Hepatic stellate cell (primary cell): ENCODE results near the gene AKAP8.
"Not testable (repeated sequence)": the region's sequence is repeated elsewhere in the genome, so short reads cannot be mapped to it uniquely, and the experiment has no call there.

ENCODE experiments used
- DNase-seq: peaks from one replicate; pipeline ENCODE4 v3.0.0; 2011; ENCODE audit warnings: low spot score

Gene AKAP8

DNA sequence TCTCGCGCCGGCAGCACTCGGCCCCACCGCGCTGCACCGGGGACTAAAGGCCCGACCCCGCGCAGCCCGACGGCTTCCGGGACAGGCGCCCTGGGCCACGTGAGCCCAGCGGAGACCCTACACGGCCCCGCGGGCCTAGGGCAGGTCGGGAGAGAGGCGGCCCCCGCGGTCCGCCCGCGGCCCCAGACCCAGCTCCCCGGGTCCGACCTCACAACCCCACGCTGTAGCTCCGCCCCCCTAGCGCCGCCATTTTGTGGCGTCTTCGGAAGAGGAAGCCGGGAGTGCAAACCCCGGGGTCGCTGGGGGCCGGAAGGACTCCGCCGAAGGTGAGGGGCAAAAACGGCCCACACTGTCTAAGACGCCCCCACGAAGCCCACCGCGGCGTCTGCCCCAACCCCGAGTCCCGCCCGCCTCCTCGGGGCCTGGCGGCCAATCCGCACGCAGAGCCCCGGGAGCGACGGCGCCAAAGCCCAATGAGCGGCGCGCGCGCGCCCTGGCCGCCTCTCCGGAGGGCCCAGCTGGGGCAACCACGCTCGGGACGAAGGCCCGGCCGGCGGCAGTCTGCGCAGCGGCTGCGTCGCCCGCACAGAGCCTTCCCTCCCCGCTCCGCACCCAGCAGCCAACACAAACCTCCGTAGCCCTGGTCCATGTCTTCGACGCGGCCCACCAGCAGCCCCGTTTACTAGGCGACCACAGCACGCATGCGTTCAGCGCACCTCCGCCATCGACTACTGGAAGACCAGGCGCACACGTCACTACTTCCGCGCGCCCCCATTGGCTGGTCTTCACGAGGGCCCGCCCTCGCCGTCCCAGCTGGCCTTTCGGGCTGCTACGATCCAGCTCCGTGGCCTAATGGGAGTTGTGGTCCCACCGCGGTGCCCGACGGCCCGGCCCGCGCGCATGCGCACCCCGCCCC, at the start of gene AKAP8:
Gene AKAP8 (minus strand): TSS at position 705 of the 916 bp plus-strand sequence. CDS start 56 bp downstream, at position 649.
- DNase-seq, result peak; percentile 100

DNA sequence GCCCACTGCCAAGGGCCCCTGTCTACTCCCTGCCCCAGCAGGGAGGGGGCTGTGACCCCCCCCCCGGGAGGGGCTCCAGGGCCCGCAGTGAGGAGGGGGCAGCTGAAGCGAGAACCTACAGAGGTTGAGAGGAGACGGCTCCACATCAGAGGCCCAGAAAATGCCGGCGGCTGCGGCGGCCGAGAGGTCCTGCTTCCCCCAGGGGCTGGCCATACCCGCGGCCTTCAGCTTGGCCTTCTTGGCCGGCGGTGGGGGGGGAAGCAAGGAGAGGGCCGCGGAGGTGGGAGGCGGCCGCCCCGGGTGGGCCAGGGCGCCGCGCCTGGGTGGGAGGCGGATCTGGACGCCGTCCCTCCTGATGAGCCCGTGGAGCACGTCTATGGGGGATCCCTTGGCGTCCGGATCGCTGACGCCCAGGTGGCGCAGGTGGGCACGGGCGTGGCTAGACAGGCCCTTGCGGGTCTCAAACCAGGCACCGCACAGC, 48.4 kb upstream of the AKAP8 start:
- no peak for DNase-seq

DNA sequence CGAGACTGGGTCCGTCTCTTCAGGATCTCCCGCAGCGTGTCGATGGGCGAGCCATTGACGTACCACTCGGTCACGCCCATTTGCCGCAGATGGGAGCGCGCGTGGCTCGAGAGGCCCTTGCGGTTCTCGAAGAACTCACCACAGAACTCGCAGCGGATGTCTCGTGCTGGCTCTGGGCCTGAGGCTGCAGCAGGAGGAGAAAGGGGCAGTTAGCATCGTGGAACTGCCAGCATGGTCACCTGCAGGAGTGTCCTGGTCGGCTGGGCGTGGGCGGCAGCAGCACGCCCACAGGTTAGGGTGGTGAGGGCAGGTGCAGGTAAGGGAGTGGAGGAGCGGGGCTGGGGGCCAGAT, 47.7 kb upstream of the AKAP8 start:
- no peak for DNase-seq

DNA sequence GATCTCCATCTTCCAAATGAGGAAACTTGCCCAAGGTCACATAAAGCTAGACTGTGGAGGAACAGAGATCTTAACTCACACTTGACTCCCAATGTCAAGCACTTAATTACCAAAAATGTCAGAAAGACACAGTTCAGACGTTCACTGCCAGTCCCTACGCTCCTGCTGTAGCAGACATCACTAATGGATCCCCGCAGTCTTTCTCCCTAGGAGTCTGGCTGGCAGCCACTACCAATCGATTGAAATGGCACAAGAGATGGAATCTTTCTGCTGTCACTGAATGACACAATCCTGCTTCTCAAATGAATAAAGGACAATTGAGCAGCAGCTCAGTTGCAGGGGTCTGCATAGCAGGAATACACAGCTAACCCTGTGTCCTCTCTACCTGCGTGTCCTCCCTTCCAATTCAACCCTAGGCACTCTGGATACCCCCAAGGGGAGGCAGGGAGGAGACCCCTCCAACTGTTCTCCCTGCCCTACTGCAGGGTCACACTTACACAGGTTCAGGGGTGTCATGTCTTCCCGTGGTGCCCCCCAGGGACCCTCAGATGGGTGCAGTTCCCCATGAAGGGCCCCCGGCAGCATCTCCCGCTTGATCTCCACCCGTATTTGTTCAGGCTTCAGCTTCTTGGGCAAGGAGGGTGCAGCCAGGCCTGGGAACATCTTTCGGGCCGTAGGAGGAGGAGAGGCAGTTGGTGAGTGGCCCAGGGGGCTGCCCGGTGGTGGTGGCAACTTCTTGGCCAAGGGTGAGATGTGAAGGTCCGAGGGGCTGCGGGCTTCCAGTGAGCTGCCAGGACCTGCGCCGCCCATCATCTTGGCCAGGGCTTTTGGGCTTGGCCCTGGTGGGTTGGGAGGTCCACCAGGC, 47.1 kb upstream of the AKAP8 start:
- no peak for DNase-seq

DNA sequence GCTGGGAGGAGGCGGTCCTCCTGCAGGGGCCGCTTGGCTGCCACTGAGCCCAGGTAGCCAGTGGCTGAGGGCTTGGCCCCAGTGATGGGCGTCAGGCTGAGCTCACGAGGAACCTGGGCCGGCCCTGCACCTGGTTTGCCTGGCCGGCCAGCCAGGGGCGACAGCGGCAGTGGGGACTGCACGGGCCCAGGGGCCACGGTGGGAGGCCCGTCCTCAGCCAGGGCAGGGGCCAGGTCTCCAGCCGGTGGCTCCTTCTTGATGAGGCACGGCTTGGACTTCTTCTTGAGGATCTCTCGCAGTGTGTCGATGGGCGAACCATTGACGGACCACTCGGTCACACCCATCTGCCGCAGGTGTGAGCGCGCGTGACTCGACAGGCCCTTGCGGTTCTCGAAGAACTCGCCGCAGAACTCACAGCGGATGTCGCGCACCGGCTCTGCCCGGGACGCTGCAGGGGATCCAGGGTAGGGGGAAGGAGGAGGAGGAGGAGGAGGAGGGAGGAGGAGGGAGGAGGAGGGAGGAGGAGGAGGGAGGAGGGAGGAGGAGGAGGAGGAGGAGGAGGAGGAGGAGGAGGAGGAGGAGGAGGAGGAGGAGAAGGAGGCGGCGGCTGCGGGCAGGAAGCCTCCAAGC, 45.8 kb upstream of the AKAP8 start:
- DNase-seq, result no peak

DNA sequence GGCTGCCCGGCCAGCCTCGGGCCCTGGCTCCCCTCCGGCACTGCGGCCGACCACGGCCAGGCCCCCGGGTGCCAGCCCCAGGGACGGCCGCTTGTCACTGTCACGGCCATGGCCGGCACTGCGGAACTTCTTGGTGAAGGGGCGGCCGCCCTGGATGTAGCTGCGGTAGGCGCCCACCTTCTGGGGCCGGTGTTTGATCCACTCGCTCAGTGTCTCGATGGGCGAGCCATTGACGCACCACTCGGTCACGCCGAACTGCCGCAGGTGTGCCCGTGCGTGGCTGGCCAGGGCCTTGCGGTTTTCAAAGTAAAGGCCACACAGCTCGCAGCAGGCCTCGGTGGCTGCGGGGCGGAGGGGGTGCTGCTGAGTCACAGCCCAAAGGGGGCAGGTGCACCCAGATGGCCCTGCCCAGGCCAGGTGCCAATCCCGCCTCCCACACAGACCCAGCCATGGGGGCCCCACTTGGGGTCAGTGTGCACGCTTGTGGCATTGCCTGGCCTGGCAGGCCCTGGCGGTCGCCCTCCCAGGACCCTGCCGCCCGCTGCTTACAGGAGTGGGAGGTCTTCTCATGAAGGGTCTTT, 45.2 kb upstream of the AKAP8 start:
- no peak for DNase-seq

DNA sequence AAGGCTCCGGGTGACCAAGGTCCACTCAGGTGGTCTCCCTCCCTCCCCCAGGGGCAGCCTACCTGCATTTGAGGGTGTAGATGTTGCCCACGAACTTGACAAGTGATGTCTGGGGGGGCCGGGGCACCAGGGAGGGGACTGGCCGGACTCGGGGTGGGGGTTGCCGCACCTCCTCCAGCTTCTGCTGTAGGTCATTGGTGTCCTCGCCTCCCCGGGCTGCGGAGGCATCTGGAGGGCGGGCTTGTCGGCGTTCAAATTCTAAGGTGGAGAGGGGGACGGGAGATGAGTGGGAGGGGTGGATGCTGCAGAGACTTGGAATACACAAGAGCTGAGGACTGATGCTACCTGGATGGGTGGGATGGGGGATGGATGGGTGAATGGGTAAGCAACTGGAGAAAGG, 44.5 kb upstream of the AKAP8 start:
- no peak for DNase-seq

DNA sequence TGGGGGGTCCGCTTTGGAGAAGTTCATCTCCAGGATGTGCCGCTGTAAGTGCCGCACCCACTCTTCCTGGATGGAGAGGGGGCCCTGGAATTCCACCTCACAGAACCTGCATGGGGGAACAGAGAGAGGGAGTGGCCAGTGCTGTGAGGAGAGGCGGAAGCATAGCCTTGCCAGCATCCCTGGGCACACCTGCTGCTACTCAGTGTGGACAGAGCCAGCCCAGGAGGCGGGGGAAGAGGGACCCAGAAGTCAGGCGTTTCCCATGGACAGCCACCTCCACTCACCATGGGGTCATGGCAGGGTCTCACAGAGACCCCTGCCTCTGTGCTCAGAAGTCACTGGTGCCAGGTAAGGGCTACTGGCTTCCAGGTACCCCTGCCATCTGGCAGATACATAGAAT, 43.5 kb upstream of the AKAP8 start:
- DNase-seq, result no peak

DNA sequence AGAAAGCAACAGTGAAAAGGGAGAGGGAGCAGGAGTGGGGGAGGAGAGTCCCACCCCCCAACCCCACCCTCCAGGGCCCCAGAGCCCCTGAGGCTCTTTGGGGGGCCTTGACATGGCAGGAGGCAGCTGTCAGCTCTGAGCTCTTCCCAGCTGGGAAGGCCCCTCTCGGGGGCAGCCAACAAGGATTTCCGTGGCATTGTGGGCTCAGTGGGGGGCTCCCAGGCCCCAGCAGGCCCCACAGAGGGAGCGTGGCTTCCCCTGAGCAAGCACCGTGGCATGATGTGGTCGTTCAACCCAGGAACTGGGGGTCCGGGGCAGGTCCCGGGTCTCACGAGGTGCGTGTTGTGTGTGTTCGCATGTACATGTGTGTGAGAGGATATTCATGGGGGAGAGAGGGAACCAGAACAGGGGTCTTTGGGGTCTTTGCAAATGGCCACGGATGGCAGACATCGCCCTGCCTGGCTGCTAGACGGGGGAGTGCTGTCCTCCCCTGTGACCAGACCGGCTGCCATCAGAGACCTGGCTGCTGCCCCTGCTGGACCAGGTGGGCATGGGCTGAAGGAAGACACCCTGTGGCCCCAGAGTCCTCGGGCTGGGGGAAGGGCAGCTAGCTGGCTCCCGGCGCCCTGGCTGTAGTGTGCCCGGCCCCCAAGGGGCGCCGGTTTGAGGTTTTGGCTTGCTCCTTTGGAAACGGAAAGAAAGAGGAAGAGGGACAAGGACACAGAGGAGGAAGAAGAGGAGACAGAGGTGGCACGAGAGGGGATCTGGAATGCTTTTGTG, 42.9 kb upstream of the AKAP8 start:
- no peak for DNase-seq

DNA sequence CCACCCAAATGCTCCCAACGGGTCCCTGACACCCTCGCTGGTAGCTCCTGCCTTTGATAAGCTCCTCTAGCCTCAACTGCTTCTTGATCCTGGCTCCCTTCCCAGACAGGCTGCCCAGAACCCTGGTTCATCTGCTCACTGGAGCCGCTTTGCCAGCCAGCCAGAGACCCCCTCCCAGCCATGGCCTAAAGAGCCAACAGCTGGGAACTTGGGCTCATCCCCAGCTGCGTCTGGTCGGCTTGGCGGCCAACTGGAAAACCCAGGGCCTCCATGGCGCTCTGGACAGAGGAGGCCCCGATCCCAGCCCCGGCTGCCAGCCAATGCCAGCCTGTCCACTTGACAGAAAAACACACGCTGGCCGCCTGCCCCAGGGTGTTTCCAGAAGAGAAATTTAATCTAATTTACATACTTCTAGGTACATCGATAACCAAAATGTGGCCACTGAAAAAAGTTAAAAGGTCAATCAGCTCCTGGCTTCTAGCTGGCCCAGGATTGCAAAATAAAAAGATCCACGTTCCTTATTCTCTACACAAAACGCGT, 42.2 kb upstream of the AKAP8 start:
- DNase-seq, result no peak

DNA sequence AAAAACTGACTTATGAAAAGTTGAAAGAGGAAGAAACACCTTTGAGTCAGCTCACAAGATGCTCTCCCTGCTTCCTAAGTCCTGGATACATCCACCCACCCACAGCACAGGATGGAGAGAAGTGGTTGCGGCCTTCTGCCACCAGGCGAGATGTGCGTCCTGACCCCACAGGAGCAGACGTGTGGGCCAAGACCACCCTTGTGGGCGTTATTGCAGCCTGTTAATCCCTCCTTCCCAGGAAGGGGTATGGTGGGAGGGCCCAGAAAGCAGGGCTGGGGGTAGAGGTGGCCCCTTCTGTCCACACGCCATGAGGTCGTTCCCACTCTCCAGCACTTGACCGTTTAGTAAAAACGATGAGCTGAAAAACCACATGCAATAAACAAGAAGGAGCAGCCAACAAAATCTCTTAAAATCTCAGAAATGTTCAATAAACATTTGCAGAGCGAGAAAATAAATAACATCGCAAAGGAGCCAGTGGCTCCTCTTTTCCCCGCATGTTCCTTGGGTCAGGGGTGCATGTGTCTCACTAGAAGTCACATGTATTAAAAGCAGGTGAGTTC, 41.6 kb upstream of the AKAP8 start:
- DNase-seq, result no peak

DNA sequence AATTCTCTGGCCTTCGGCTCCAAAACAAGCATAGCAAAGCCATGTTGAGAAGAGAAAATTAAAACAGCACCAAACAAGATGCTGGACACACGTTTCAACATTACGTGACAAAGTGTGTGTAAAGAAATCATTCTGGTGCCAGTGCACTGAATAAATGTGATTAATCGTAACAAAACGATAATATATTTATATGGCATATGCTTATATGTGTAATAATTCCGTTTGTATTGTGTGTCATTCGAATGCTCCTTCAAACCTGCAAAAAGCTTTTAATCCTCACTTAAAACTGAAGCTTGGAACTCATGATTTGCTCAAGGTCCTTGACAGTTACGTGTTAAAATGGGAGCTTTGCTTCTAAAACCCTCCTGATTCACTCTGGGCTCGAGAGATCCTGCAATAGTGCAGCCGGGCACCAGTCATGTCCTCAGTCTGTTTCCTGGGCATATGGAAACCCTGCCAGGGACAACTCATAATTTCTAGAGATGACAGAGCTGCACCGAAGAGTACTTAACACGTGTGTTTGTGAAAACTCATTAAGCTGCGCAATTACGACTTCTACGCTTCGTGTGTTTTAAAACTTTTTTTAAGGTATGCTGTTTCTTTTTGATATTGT, 39.9 kb upstream of the AKAP8 start:
- DNase-seq, result no peak

DNA sequence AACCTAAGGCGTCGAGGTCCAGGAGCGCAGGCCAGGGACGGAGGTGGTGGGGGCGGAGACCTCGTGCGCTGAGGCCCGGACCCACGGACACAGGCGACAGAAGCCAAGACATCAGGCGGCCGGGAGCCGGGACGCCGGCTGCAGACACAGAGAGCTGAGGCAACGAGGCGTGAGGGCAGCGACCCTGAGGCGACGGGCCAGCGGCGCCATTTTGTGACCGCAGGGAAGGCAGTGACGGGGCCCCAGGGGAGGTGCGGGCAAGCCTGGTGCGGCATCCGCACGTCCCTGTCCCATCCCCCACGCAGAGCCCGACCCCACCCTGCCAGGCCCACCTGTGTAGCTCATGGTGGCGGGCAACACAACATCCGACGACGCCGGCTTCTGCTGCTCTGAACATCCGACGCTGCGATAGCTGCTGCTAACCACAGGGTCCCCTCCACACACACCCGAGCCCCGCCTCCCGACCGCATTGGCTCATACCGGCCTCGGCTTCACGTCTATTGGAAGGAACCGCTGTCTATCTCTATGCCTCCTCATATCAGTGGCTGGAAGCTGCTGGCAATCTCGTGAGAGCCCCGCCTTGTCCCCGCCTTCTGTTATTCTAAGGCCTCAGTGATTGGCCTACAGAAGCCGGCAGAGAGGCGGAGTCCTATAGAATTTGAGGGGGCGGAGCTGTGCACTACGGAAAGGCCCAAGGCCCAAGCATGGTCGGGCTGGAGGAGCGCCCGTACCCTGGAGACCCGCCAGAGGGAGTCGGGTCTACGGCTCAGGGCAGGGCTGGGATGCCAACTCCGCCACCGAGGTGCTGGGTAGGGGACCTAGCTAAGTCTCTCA, 39.2 kb upstream of the AKAP8 start, which contains the start of gene AKAP8L:
Gene AKAP8L (minus strand): TSS at position 410 of the 834 bp plus-strand sequence. CDS start 65 bp downstream, at position 345.
- DNase-seq, result peak; percentile 100

DNA sequence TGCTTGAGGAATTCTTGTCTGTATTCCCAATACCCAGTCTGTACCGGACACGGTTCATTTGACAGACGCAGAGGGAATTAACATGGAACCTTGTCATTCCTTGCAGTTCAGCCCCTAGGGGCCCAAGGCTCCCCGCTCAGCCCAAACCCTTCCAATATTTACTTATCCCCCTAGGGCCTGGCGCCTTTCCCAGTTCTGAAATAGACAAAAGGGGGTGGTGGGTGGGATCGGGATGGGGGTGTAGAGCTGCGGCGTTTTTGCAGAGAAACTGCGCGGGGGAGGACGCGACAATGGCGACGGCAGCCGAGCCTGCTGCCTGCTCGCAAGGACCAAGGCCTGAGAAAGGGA, 38.6 kb upstream of the AKAP8 start:
- peak; percentile 52 for DNase-seq

DNA sequence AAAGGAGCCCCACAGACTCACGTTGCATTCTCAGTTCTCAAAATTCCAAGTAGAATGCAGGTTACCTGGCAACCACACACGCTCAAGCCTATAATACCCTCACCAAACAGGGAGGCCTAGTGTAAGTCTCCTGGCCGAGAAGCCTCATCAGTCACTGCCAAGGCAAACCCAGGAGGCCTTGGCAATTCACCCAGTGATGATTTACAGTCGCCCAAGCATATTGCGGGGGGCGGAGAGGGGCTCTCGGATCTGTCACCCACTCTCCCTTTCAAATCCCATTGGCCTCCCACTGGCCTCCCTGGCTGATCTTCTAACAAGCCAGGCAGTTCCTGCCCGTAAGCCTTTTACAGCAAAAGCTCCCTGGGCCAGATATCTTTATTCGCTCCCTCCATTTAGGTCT, 38.1 kb upstream of the AKAP8 start:
- no peak for DNase-seq

DNA sequence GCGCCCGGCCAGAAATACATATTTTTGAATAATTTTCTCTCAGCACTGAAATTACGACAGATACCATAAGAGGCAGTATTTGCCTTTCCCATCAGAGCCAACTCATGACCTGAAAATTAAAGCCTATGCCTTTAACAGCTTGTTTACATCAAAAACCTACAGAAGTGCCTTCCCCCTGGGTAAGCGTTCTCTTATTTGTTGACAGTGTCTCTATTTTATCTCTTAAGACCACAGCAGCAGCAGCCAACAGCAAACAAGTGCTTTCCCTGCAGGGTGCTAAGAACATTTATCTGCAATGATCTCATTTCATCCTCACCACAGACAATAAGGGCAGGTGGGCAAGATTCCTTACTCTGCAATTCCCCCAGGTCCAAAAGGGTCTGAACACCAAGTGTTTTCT, 33.2 kb upstream of the AKAP8 start:
- no peak for DNase-seq

DNA sequence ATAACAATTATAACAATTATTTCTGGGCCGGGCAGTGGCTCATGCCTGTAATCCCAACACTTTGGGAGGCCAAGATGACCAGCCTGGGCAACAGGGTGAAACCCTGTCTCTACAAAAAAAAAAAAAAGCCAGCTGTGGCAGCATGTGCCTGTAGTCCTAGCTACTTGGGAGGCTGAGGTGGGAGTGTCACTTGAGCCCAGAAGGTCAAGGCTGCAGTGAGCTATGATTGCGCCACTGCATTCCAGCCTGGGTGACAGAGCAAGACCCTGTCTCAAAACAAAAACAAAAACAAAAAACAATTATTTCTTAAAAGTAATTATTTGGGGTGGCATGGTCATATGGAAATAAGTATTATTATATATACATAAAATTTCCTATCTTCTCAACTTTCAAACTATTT, 31.8 kb upstream of the AKAP8 start:
- DNase-seq, result not testable (repeated sequence)

DNA sequence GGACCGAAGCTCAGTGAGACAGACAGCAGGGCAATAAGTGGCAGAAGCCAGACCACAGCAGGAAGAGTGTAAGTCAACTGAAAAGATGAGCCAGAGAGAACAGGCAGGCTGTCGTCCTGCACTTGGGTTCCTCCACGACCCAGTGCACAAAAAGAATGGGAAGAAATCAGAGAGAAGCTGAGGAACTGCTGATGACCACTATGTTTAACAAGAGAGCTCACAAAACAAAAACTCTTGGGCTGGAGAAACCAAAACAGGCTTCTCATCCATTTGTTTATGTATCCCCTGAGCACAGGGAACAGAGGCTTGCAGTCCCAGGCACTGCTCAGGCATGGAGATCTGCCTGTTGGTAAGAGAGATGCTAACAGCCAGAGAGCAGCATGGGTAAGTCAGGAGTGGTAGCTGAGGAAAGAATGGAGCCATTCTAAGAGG, 25.2 kb upstream of the AKAP8 start:
- DNase-seq, result no peak

DNA sequence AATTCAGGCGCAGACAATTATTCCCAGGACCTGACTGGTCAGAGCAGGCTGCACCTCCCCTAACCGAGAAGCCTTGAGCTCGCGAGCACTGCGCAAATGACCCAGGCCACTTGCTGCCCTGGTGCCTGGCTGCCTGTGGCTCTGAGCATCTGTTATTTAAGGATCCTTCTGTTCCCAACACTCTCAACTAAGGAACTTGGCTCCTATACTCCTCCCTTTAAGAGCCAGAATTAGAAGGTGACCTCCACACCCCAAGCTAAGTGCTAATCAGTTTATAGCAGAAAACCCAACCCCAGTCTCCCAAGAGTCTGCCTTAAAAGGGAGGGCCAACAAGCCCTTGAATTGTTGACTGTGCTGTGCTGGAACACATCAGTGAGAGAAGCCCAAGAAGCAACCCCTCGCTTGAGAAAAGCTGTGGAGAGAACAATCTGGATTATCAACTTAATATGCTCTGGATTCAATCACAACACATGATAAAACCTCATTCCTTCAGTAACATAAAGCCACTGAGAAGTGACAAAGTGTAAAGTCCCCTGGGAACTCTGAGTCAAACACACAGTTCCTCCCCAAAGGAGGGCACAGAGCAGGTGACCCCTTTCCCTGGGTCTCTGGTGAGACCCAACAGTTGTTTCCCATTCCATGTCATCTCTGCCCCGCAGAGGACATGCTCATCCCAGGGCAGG, 24.7 kb upstream of the AKAP8 start:
- no peak for DNase-seq
